ENCODE results near the gene LTB4R2. TPM values are rescaled to one million over a fixed set of nuclear protein-coding genes. Genes with fewer than 3 reads are reported as not detected.
"Not testable (repeated sequence)": the region's sequence is repeated elsewhere in the genome, so short reads cannot be mapped to it uniquely, and the experiment has no call there.

LTB4R2 gene
- total and polyA plus RNA-seq, 2 of the 8 experiments (the other 6 are each of a cell fraction or from before 2014, with no cell fraction given) = 5.3 to 6.7 TPM

DNA sequence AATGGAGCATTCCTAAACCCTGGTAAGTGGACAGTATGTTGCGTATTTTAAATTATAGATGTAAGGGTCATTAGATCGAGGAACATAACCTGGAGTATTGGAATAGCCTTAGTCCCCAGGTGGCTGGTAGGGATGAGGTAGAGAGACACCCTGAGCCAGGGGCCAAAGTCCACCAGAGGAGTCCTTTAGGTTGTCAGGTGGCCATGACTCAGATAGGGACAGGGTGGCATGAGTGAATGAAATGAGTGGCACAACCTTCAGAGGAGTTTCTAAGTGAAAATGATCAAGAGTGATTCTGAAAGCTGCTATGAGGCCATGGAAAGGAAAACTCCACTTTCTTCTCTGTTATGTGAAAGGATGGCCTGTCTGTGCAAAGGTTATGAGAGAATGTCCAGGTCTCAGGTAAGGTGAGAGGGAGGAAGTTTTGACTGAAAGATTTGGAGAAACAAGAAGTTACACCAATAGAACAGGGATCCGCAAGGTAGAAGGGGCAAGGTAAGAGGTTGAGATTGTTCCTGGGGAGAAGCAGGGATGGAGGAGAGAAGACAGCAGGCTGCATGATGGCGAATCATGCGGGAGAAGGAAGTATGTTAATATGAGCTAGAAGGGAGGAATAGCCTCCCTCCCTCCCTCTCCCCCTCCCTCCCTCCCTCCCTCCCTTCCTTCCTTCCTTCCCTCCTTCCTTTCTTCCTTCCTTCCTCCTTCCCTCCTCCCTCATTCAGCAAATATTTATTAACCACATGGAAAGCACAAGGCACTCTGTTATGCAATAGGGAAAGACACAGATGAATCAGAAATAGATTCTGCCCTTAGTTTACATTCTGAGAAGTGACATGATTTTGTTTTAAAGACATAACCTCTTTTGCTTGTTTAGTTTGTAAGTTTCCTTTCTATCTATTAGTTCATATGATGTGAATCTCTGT lies 43.9 kb downstream of the LTB4R2 start (continued):
- TF ChIP-seq, protein P1, sequence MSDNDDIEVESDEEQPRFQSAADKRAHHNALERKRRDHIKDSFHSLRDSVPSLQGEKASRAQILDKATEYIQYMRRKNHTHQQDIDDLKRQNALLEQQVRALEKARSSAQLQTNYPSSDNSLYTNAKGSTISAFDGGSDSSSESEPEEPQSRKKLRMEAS (IDR thresholded peaks at IDR 0.05) = no peak
- TF ChIP-seq CBX5 (IDR thresholded peaks at IDR 0.05; ENCODE audit: low read depth, low read length) (no peak), TAF7 (optimal IDR thresholded peaks at IDR 0.05; ENCODE audit: borderline replicate concordance, low read depth, low read length) (no peak), GTF2F1 (IDR thresholded peaks at IDR 0.05; ENCODE audit: borderline replicate concordance, low read depth, low read length) (no peak), SIRT6 (IDR thresholded peaks at IDR 0.05; ENCODE audit: low read length) (no peak), CHD1 (IDR thresholded peaks at IDR 0.05; ENCODE audit: low read depth, low read length) (no peak), KDM1A (IDR thresholded peaks at IDR 0.05; ENCODE audit: borderline replicate concordance, low read length) (no peak), SP2 (IDR thresholded peaks at IDR 0.05; ENCODE audit: low read length) (no peak)

DNA sequence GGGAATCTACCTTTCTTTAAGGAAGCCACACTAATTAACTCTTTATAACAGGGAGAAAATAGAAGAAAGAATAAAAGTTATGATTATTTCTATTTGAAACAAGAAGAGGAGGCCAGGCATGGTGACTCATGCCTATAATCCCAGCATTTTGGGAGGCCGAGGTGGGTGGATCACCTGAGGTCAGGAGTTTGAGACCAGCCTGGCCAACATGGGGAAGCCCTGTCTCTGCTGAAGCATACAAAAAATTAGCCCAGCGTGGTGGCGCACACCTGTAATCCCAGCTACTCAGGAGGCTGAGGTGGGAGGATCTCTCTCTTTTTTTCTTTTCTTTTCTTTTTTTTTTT lies 44.5 kb downstream of the LTB4R2 start:
- H3K4me3 ChIP-seq (ENCODE audit: extremely low read depth in 1 of 4, insufficient read depth in 2 of 4, low read depth in 3 of 4, low read length in 4 of 4); H3K56ac ChIP-seq (replicated peaks; ENCODE audit: insufficient read length, low read depth, low read length); H3K4me2 ChIP-seq (ENCODE audit: insufficient read depth in 1 of 2, low read depth in 2 of 2, low read length in 2 of 2); H3K79me2 ChIP-seq (ENCODE audit: control insufficient read depth in 1 of 2, insufficient read depth in 2 of 2, low read length in 2 of 2); H3K9me3 ChIP-seq (ENCODE audit: insufficient read depth in 2 of 2, low read depth in 1 of 2, low read length in 1 of 2); H2BK5ac ChIP-seq (ENCODE audit: low read depth, low read length); H4K8ac ChIP-seq (ENCODE audit: extremely low read depth, insufficient read depth, low read length); H3K18ac ChIP-seq (ENCODE audit: extremely low read depth, low read length); H4K91ac ChIP-seq (replicated peaks; ENCODE audit: insufficient read length, low read length); H3K36me3 ChIP-seq (ENCODE audit: control insufficient read depth in 2 of 4, insufficient read depth in 4 of 4, low read length in 3 of 4); POLR2A ChIA-PET (ENCODE audit: partially characterized antibody); H3K14ac ChIP-seq (ENCODE audit: insufficient read length); H3K23ac ChIP-seq (ENCODE audit: insufficient read length); H2BK20ac ChIP-seq (ENCODE audit: low read length); H3K4me1 ChIP-seq (replicated peaks in 1 of 4; ENCODE audit: control insufficient read depth in 3 of 4, insufficient read depth in 4 of 4, low read length in 3 of 4); H4K5ac ChIP-seq (ENCODE audit: insufficient read length, low read depth, low read length); H3K27ac ChIP-seq (ENCODE audit: low read depth, low read length); H3K4ac ChIP-seq (replicated peaks; ENCODE audit: insufficient read length, low read depth, low read length); DNase-seq (ENCODE audit: low read depth in 1 of 2, low spot score in 2 of 2); H2AFZ ChIP-seq (ENCODE audit: low read length); H3K9ac ChIP-seq (replicated peaks in 1 of 4; ENCODE audit: extremely low read depth in 1 of 4, low read depth in 3 of 4, low read length in 3 of 4); H2BK120ac ChIP-seq (replicated peaks; ENCODE audit: low read depth, low read length); H2BK12ac ChIP-seq (ENCODE audit: low read depth, low read length); H2AK5ac ChIP-seq (ENCODE audit: low read depth, low read length); H2BK15ac ChIP-seq (ENCODE audit: low read length); H3K79me1 ChIP-seq (ENCODE audit: low read depth, low read length); H4K20me1 ChIP-seq (replicated peaks in 1 of 2; ENCODE audit: control insufficient read depth in 1 of 2, insufficient read depth in 2 of 2, low read length in 2 of 2); FAIRE-seq; H3K23me2 ChIP-seq (ENCODE audit: low read depth, low read length): not testable (repeated sequence)
- 94% methylated on average over 3 of the region's 3 CpGs; no CpG with 5 or more reads in 1 of the 2 experiments for WGBS, 2 experiments (ENCODE audit: extremely low coverage in 1 of 2, insufficient coverage in 1 of 2, insufficient read length in 1 of 2, insufficient replicate concordance in 2 of 2, low coverage in 1 of 2, low lambda C conversion rate in 2 of 2, missing lambda C conversion rate in 1 of 2)
- H3K27me3 ChIP-seq (replicated peaks in 1 of 4; ENCODE audit: control insufficient read depth in 3 of 4, extremely low read depth in 1 of 4, insufficient read depth in 3 of 4, low read length in 3 of 4) = peaks cover 0 to 11% (median 9%) of the 10 kb centered on the region in 4 experiments; a peak in 5 of 7 replicates
- CTCF ChIA-PET (ENCODE audit: partially characterized antibody) = interaction anchor here (4.4 kb wide), 1 partner anchor 11 kb away, joined by 23 read pairs; no protein-coding TSS in a partner anchor
